Dermis microvascular lymphatic vessel endothelial cell (primary cell): ENCODE results near the gene TCHP. TPM values are rescaled to one million over a fixed set of nuclear protein-coding genes. Genes with fewer than 3 reads are reported as not detected.
A peak's percentile ranks its signal among the peaks of the same experiment; 100 is the strongest.
"Not testable (repeated sequence)": the region's sequence is repeated elsewhere in the genome, so short reads cannot be mapped to it uniquely, and the experiment has no call there.

Experiments used
- DNase-seq, 2 donors: peaks; one replicate each; pipeline versions ENCODE4 v3.0.0 to v3.0.0-alpha.2; 2010; ENCODE audit warnings: low read depth in 2 of 2
- total RNA-seq: library from RNA; depleted of rRNA; stranded (reverse); fragments of >200 nt; gene quantifications from 2 replicates; pipeline ENCODE4 v1.2.1, GENCODE V29; 2014

TCHP gene
- total RNA-seq, 1 donor from 2014 or later = 5.4 TPM

GRCh38 chr12:109905301-109905700, 5.2 kb downstream of the TCHP start:
- no peak for DNase-seq

- DNase-seq = no peak
Measured at GRCh38 chr12:109910254-109910968, 10.3 kb downstream of the TCHP start.

DNA sequence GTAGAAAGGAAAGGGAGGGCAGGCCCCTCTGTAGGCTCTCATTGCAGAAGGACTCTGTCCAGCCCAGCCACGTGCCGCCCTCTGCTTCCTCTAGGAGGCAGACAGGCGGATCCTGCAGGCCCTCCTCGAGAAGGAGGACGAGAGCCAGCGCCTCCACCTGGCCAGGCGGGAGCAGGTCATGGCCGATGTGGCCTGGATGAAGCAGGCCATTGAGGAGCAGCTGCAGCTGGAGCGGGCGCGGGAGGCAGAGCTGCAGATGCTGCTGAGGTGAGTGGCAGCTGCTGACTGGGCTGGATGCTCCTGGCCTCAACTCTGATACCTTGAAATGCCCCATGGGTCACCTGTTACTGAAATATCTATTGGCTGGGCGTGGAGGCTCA, 10.9 kb downstream of the TCHP start:
- DNase-seq = peak in 1 of 2 donors; percentile 26

DNA sequence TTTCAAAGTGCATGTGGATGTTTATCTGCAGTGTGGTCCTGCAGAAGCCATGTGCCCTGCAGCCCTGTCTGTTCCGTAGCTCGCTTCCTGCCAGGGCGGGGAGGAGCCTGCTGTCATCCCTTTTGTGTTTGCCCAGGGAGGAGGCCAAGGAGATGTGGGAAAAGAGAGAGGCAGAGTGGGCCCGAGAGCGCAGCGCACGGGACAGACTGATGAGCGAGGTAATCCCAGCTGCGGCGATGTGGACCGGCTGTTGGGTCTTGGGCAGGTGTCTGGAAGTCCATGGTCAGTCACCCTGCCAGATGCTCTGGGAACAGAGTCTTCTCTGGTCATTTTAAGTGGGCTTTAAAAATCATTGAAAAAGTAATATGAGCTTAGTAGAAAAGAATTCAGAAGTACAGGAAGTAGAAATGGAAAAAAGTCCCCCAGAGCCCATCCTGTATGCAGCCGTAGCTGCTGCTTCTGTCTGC, 12.8 kb downstream of the TCHP start:
- peak; percentile 28 to 41 for DNase-seq

DNA sequence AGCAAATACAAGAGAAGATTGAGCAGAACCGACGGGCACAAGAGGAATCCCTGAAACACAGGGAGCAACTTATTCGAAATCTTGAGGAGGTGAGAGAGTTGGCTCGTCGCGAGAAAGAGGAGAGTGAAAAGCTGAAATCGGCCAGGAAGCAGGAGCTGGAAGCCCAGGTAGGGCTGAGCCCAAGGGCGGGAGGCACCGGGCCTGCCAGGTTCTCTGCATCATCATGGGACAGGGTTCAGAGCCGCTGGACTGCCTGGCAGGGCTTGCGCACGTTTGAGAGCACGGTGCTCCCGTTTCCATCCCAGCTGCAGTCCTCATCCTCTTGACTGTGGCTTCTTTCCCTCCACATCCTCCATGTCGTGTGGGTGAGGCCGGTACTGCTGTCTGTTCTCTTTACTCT, 14.4 kb downstream of the TCHP start:
- DNase-seq = no peak

DNA sequence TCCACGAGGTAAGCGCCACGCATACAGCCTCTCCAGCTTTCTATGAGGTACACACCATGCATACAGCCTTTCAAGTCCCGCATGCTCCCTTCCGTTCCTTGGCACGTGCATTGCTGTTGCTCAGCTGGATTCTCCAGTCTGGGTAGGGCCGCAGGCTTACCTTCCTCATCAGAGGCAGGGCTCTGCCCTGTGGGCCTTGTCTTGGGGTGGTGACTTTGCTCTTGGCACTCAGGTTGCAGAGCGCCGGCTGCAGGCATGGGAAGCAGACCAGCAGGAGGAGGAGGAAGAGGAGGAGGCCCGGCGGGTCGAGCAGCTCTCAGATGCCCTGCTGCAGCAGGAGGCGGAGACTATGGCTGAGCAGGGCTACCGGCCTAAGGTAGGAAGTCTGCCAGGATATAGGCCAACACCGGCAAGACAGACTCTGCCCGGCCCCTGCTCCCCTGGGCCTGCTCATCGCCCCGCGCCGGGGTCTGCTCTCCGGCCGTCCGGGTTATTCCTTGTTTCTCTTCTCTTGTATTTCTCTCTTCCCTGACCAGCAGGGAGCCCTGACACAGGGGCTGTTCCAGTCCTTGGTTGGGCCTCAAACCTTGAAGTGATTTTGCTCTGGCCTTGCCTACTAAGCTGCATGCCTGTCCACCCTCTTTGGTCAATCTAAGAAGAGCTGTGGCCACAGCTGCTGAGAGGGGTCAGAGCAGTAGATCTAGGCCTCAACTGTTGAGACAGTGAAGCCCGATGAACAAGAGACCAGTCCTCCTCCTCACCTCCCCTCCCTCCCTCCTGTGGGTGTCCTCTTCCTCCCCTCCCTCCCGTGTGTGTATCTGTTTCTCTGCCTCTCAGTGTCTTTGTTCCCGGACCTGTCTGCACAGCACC, 15.3 kb downstream of the TCHP start:
- DNase-seq = no peak

GRCh38 chr12:109916045-109916444, 16.0 kb downstream of the TCHP start:
- DNase-seq = no peak

DNA sequence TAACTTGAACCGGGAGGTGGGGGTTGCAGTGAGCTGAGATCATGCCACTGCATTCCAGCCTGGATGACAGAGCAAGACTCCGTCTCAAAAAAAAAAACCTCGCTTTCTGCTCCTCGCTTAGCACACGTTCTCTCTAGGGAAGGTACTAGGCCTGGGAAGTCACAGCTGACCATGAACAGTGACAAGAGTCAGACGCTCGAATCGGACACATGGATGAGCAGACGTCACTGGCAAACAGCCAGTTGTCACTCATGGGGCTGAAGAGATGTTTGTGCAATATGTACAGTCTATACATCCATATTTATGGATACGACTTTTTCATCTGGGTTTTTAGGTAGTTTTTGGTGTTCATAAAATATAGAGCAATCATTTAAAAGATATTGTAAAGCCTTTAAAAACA, 19.4 kb downstream of the TCHP start:
- no peak for DNase-seq

GRCh38 chr12:109920261-109920780, 20.2 kb downstream of the TCHP start:
- no peak for DNase-seq

- no peak for DNase-seq
Measured at GRCh38 chr12:109921982-109922381, 21.9 kb downstream of the TCHP start.

DNA sequence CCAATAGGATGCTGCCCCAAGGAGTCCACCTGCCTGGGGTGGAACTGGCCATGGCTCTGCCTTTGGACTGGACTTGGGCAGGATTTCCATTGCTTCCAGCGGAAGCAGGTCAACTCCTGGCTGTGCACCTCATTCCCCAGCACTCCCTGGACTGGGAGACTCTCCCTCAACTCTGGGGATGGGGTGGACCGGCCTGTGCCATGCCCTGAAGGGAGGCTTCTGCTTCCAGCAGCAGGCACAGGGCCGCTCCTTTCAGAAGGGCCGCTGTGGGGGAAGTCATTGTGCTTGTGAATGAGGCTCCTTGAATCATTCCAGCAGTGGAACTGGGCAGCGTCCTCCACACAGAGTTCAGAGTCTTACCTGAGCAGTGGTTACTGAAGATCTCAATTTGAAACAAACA, 23.0 kb downstream of the TCHP start:
- DNase-seq = no peak

DNA sequence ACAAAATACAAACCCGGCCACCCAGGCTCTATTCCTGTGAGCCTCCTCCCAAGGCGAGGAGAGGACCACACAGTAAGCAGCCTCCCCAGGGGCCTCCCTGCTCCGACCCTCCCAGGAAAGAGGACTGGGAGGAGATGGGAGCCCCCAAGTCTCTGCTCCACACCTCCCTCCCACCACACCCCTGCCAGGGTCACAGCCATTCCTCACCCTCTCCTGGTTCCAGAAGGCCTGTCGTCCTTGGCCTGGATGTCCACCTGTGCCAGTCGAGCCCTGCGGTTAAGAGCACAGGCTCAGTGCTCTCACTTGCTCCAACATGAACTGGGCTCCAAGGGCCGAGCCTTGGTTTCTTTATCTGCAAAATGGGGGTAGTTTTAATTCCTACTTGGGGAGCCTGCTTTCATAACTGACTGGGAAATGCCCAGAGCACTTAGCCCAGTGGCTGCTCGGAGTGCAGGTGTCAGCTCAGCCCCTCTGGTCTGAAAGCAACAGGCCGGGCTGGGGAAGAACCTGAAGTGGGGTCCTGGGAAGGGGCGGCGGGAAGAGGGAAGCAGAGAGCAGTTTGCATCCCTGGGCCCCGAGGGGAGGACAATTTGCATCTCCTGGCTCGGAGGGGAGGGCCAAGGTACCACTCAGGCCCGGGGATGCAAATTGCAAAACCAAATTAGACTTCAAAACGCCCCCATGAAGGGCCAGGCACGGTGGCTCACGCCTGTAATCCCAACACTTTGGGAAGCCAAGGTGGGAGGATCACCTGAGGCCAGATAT, 23.6 kb downstream of the TCHP start:
- no peak for DNase-seq

DNA sequence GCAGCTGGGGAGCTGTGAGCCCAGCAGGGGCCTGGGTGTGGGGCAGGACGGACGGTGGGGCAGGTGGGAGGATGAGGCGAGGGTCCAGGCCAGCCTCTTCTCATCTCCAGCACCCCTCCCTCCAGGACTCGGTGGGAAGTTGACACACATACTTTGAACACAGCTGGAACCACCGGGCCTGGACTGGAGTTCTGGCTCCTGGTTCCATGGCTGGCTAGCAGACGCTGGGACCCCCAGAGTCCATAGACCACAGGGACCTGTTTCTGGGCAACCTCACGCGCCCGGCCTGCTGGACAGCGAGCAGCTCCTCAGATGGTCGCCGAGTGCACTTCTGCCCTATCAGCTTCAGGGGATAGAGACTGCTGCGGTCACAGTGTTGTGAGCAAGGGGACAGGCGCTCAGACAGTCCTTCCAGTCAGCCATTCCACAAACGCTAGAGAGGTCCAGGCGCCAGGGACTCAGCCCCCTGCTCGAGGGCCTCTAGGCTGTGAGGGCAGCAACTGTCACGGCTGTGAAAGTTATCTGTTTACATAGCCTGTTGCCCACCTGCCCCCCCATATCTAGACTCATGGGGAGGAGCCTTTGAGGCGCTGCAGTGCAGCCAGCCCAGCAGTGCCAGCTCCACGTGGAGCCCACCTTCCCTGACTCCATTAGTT, 25.2 kb downstream of the TCHP start:
- no peak for DNase-seq

GRCh38 chr12:109926016-109926415, 25.9 kb downstream of the TCHP start:
- DNase-seq = no peak

DNA sequence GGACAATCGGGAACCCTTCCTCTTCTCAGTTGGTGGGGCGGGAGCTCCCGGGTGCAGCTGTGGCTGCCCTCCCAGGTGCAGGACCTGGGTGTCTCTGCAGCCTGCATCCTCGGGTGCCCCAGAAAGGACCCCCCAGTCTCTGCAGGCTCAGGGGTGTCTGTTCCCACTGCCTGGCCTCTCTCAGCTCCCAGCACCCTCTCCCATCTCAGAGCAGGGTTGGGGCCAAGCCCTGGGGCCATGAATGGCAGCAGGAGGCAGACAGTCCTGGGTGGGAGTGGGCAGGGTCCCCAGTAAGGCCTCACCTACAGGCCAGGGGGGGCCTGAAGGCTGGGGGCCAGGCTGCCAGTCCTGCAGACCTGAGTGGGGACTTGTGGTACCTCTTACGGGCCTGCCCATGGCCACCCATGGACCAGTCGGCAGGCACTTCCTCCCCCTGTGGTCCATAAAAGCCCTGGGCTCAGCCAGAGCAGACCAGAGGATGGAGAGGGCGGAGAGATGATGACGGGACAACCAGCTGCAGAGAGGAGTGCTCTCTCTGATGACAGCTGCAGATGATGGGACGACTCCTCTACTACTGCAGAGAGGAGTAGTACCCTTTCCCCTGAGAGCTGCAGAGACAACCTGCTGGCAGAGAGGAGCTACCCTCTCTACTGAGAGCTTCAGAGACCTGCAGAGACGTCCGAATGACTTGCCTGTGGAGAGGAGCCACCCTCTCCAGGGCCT, 26.6 kb downstream of the TCHP start:
- DNase-seq = no peak

GRCh38 chr12:109927622-109928021, 27.5 kb downstream of the TCHP start:
- DNase-seq = peak; percentile 30 to 61

DNA sequence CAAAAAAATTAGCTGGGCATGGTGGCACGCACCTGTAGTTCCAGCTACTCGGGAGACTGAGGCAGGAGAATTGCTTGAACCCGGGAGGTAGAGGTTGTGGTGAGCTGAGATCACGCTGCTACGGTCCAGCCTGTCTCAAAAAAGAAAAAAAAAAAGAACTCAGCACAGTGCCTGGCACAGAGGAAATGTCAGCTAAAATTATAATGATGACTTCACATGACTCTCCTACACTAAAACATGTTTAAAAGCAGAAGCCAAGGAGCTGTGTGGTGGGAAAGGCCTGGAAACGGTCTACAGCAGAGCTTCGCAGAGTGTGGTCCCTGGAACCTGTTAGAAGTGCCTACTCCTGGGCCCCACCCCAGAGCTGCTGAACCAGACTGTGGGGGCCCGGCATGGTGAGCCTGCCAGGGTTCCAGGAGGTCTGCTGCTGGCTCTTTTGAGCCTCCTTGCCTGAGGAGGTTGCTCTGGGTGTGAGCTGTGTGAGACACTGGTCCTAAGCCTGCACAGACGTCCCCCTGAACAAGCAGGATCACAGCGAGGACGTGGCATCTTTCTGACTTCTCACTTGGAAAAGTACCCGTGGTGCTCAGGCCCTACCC, 28.1 kb downstream of the TCHP start:
- DNase-seq = no peak

- not testable (repeated sequence) for DNase-seq
Measured at GRCh38 chr12:109929326-109929725, 29.3 kb downstream of the TCHP start.

DNA sequence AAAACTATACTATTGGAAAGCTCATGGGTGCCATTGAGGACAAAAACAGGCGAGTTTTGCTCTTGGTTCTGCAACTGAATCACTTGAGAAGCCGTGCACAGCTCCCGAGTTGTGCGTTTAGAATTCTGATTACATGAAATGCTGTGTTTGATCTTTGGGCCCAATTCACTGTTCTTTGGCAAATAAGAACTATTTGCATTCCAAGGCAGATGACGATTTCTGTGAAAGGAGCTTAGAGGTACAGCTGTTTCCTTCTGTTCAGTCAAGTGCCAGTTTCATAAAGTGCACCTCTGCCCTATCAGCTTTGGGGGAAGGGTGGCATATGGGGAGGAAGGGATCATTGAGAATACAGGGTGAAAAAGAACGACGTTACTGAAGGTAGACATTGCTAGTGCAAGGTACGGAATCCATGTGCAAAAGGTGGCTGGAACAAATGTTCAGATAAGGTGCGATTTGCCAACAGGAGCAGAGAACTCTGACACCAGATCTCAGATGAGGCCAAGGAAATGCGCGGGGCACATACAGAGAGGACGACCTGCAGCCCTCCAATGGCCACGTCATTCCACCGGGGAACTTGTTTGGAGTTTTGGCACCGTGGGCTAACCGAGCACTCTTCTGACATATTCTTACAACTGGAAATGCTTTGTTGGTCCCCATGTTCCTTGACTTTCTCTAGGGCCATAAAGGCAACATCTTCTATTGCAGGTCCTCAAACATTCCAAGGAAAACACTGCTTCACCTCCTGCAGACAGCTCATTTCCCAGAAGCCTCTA, 30.1 kb downstream of the TCHP start:
- no peak for DNase-seq
